HG03135 (cell line): ENCODE measurements around the gene ZNF606.
"Not testable (repeated sequence)": the region's sequence is repeated elsewhere in the genome, so short reads cannot be mapped to it uniquely, and the experiment has no call there.

Source experiments
- ATAC-seq: cut with Tn5 transposase; IDR thresholded peaks from one replicate; pipeline ENCODE4 v1.9.1; 2021; ENCODE audit warnings: mild to moderate bottlenecking, moderate library complexity; ENCODE audit not compliant: unreplicated experiment

The ZNF606 gene

DNA sequence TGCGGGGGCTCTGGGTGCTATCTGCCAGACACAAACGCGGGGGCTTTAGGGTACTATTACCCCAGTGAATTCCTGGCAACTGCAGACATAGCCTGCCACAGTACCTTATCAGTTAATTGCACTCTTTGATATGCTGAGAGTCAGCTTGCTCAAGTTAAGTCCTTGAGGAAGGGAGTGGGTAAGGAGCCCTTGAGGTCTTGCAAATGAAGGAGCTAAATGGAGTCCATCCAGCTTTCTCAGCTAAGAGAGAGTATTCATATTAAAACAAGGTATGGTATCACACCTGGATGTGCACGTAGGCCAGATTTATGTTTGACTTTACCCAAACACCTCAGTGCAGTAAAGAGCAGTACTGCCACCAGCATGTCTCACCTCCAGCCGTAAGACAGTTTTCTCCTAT, 11.5 kb upstream of the ZNF606 start:
- ATAC-seq: no peak

DNA sequence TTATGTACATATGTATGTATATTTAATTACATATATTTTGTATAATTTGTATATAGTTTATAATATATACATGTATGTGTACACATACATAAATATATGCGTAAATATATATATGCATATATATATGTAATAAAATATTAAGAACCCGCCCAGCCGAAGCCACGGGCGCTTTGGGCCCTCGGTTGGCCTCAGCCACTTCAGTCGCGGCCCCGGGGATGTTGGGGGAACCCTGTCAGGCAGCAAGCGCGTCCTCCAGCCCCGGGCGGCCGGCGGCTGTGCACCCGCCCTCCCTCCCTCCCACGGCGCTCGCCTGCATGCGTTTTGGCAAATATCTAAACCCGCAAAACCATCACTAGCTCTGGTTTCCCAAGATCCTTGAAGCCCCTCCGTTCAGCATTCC, 7.9 kb upstream of the ZNF606 start:
- ATAC-seq: no peak

DNA sequence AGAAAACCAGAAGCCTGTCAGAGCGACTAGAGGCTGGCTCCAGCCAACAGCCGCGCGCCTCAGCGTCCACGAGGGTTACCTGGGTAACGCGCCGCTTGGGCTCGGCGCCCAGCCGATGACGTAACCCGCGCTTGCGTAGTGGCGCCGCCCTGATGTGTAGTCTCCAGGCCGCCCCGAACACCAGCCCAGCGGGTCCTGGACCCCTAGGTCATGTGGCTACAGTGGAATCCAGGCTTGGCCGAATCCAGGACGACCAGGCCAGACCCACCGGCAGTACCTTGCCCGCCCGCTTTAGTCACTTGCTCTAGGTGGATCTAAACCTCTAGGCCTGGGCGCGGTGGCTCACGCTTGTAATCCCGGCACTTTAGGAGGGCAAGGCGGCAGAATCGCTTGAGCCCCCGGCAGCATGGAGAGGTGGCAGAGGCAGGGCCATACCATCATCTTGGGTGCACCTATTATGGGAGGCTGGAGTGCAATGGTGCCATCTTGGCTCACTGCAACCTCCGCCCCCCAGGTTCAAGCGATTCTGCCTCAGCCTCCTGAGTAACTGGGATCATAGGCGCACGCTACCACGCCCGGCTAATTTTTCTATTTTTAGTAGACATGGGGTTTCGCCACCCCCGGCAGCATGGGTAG, 7.2 kb upstream of the ZNF606 start:
- ATAC-seq: no peak

DNA sequence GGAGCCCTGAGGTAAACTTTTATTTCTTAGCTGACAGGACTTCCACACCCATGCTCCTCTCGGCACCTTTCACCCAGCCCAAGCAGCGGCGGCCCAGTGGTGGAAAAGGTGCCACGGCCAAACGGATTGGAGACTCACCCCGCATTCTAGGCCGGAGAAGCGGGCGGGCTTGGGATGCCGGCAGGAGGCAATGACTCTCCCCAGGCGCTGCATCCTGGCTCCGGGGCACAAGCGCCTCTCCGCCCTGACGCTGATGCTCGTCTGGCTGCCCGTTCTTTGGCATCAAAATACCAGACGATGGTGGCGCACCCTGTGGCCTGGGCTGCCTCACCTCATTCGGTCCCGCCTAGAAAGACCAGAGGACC, 6.7 kb upstream of the ZNF606 start:
- no peak for ATAC-seq

DNA sequence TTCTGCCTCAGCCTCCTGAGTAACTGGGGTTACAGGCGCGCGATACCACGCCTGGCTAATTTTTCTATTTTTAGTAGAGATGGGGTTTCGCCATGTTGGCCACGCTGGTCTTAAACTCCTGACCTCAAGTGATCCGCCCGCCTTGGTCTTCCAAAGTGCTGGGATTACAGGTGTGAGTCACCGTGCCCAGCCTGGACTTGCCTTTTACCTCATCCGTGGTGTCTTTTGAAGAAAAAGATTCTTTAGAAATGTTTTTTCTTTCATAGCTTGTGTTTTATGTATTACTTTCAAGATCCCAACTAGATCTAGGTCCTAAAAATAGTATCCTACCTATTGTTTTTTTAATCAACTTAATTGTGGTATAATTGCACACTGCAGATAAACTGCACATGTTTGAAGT, 6.3 kb upstream of the ZNF606 start:
- ATAC-seq: not testable (repeated sequence)

DNA sequence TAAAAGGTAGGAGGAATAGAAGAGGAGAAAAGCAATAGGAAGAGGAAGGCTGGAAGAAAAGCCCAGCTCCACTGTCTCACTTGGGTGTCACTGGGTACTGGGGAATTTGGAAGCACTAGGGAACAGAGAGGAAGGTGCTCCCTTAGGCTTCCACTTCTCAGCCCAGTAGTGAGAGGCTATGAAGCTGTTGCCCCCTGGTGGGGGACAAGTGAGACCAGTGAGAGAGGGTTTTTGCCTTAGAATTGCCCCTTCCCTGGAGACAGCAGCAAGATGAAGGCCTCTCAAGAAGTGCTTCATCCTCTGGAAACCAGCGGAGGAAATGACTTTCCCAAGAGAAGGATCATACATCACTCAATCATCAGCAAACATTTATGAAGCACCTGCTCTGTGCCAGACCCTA, 4.7 kb upstream of the ZNF606 start:
- no peak for ATAC-seq

DNA sequence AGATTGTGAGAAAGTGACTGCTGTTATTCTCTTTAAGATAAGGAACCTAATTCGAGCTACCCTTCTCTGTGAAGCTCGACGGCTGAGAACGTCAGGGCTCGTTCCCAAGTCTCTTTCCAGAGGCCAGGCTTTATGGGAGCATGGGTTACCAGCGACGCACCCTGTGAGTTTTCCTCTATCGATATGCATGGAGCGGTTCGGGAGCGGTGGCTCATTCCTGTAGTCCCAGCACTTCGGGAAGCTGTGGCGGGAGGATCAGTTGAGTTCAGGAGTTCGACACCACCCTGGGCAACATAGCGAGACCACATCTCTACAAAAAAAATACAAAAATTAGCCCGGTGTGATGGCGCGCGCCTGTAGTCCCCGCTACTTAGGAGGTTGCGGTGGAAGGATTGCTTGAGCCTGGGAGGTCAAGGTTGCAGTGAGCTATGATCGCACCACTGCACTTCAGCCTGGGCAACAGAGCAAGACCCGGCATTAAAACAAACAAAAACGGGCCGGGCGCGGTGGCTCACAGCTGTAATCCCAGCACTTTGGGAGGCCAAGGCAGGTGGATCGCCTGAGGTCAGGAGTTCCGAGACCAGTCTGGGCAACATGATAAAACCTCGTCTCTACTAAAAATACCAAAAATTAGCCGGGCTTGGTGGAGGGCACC, 681 bp upstream of the ZNF606 start:
- no peak for ATAC-seq

DNA sequence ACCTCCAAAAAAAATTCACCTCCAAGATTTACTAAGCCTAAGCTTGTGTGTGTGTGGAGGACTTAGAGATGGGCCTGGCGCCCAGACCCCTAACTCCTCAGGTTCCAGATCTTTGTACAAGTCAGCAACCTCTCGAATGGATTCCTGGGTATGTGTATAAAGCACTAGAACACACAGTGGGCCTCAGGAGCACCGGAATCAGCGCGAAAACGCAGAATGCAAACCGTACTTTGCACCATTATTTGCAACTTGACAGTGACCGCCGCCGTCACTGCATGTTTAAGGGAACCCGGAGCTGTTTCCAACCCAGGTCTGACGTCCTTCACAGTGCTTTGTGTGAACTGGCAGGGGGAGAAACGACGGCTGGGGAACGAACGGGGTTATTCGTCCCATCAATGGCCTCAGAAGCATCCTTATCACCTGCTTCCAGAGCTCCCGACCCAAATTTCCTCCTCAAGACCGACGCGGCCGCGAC, 688 bp downstream of the ZNF606 start:
- ATAC-seq: no peak

DNA sequence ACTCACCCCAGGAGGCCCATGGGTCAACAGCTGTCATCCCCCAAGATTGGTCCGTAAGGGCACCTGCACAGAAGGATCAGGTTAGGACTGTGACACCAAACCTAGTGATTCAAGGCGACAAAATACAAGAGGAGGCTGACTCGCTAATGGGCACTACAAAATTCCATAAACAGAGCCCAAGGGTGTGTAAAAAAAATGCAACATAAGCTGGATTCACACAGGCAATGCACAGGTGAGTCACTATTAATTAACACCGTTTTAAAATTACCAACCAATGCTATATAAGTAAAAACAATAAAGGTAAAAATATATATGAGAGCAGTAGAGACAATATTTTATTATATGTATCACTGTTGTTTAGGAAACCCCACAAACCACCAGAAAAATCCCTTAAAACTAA, 1.9 kb downstream of the ZNF606 start:
- no peak for ATAC-seq

DNA sequence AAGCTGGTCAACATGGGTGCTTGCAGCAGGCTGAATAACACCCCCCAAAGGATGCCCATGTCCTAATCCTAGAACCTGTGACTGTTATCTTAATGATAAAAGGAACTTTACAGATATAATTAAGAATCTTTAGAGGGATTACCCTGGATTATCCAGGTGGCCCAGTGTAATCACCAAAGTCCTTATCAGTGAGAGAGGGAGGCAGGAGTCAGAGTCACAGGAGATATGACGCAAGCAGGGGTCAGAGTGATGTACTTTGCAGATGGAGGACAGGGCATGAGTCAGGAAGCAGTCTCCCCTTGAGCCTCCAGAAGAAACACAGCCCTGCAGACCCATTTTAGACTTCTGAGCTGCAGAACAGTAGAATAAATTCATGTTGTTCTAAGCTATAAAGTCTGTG, 9.8 kb downstream of the ZNF606 start:
- no peak for ATAC-seq

DNA sequence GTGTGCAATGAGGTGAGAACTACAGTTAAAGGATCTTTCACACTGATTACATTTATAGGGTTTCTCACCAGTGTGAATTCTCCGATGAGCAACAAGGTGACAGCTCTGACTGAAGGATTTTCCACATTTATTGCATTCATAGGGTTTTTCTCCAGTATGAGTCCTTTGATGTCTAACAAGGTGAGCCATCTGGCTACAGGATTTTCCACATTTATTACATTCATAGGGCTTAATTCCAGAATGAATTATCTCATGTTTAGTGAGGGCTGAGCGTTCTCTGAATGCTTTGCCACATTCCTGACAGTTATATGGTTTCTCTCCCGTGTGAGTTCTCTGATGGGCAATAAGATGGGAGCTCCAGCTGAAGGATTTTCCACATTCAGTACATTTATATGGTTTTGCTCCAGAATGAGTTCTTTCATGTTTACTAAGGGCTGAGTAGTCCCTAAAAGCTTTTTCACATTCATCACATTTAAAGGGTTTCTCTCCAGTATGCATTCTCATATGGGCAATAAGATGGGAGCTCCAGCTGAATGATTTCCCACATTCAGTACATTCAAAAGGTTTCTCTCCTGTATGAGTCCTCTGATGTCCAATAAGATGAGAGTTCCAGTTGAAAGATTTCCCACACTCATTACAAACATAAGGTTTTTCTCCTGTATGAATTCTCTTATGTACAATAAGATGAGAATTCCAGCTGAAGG, 23.9 kb downstream of the ZNF606 start:
- ATAC-seq: no peak

DNA sequence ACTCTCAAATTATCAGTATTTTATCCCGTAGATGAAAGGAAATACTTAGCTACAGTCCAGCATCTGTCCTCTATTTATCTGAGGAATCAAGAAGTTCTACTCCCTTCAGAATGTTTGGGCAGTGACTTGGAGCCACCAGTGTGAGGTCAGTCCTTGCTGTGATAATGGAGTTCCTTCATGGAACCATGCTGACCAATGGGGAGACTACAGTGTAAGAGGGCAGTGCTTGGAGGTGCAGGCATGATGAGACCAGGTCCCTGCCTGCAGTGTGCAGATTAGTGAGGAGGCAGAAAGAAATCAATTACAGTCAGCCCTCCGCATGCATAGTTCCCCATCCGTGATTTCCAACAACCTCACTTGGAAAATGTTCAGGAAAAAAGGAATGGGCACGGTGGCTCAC, 28.2 kb downstream of the ZNF606 start, which contains the start of gene C19orf18:
Gene C19orf18, minus strand, starts transcription at position 101 of the 400 bp plus-strand sequence. CDS start 102 bp downstream, outside the sequence.
- no peak for ATAC-seq

DNA sequence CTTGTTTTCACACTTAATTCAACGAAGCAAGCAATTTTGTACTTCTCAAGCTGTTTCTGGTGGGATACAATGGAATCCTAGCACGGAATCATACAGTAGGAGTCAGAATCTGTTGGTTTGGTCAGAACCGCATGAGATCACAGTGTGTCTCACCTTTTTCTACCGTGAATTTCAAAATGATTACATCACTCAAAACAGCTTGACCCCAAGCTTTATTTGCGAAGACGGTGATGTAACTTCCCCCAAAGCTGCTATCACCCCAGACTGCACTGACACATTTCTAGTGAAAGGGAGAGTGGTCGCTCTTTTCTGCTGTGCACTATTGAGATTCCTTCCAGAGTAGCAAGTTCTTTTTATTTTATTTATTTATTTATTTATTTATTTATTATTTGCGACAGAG, 37.9 kb downstream of the ZNF606 start:
- ATAC-seq: no peak

DNA sequence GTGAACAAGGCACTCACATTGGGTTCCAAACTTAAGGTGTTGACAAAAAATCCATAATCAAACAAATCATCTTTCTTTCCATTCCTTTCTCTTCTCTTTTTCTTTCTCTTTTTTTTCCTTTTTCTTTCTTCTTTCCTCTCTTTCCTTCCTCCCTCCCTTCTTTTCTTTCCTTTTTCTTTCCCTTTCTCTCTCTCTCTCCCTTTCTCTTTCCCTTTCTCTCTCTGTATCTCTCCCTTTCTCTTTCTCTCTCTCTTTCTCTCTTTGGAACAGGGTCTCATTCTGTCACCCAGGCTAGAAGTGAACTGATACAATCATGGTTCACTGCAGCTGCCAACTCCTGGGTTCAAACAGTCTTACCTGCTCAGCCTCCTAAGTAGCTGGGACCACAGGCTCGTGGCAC, 40.8 kb downstream of the ZNF606 start:
- no peak for ATAC-seq

DNA sequence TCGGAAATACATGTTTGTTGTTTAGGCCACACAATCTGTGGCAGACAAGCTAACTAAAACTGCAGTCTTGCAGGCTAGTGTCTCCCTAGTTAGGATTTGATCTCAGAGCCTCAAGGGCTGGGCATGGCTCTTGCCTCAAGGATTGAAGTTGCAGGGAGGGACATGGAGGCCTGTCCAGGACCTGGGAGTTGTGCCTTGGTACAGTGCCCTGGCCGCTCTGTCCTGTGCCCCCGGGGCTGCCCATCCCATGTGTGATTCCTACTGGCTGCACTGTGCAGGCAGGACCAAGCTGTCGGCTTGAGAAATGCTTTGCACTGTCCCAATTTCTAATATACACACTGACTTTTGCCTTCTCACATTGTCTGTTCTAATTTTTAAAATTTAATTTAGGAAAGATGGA, 47.6 kb downstream of the ZNF606 start:
- ATAC-seq: no peak

DNA sequence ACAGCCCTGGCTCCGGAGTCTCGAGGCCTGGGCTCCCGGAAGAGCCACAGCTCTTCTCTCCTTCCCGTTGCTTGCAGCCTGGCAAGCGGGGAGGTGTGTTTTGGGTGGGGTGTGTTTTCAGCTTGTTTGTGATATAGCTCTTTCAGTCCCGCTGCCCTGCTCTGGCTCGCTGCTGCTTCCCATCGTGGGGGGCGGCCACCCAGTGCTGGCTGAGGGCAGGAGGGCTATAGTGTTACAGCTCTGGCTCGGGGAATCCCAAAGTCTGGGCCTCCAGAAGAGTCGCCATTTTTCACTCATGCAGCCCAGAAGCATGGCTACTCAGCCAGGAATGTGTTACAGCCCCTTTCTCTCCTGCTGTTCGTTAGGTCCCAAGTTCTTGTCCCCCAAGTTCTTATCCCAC, 52.9 kb downstream of the ZNF606 start:
- ATAC-seq: no peak

DNA sequence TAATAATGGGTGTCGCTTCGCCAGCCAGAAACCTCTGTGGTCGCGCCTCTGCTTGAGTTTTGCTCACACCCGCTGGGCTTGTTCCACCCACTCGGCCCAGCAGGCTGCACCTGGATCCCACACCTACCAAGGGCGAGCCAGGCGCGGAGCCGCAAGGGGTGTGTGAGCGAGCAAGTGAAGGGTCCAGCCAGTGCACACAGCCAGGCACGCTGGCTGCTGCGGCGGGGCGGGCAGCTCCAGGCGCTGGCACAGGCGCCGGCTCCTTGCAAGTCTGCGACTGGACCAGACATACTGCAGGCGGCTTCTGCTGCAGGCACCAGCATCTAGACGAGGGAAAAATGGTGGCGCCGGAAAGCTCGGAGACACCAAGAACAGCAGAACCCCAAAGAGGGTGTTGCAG, 53.3 kb downstream of the ZNF606 start:
- ATAC-seq: no peak

DNA sequence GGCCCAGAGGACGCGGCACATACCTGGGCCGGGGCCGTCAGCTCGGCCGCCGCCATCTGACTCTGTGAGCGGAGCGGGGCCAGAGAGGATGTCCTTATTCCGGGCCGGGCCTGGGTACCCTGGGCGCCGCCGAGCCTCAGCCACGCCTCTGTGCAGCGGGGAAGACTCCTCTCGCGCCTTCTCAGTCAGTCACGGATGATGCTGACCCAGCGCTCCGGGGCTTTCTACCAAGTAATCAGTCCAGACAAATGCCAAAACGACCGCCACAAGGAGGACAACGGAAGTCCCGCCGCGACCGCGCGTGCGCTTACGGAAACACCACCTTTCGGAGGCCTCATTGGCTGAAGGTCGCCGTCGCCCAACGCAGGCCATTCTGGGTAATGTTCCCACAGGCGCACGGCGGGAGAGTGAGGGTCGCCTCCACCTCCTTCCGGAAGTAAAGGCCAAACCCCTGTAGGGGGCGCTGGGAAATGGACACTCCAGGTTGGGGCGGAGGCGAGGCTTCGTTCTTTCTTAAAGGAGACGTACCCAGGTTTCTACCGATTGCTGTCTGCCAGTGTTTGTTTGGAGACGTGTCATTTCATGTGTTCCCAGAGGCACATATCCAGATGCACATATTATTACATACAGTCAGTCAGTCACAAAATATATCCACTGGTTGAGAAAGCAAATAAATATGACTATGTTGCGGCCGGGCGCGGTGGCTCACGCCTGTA, 55.0 kb downstream of the ZNF606 start, which contains the start of gene ZNF256:
Gene ZNF256, minus strand, starts transcription at position 288 of the 716 bp plus-strand sequence. Its CDS starts 232 bp downstream, at position 56.
- peak; percentile 80 for ATAC-seq

DNA sequence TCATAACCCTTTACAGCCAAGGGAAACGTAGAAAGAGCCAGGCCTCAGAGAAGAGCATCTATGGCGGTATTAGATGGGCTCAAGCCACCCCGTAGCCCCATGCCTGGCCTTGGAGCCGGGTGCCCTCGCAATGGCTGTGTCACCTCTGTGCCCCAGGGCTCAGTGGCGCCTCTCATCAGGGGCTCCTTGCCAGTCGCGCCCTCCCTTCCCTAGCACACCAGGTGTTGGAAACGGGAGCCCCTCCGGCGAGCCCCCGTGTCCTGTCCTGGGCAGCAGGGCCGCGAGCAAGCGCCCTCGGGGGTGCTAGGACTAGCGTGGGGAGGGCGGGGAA, 55.6 kb downstream of the ZNF606 start:
- ATAC-seq: no peak

DNA sequence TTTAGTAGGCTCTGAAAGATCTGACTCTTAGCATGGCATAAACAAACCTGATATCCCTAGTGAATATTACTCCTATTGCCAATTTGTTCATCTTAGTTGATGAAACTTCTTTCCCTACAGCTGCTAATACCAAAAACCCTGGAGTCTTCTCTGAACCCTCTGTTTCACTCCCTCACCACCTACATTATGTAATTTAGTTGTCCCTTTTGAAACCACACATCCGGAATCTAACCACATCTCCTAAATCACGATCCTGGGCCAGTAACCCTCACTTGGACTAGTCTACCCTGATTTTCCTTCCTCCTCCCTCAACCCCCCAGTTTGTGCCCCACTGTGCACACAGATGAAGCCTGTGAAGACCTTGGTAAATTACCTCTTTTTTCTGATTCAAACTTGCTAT, 56.3 kb downstream of the ZNF606 start:
- no peak for ATAC-seq

DNA sequence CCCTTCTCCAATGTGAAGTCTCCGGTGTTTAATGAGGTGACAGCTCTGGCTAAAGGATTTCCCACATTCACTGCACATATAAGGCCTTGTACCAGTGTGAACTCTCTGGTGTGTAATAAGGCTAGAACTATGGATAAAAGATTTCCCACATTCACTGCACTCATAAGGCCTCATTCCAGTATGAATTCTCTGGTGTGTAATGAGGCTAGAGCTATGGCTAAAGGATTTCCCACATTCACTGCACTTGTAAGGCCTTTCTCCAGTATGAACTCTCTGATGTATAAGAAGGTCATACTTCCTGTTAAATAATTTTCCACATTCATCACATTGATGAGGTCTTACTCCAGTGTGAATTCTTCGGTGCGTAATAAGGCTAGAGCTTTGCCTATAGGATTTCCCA, 61.0 kb downstream of the ZNF606 start:
- ATAC-seq: no peak

DNA sequence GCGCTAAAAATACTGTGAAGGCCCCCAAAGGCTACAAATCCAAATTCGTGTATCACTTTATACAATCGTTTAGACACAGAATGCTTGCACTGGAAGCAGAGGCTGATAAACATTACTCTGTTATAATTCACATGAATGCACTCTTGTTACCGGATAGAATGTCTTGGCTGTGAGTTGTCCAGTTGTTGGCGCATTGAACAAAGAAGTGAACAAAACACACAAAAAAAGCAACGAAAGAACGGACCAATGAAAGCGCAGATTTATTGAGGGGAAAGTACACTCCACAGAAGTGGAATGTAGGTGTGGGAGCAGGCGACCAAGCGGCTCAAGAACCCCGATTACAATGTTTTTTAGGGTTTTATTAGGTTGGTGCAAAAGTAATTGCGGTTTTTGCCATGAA, 66.9 kb downstream of the ZNF606 start:
- ATAC-seq: no peak
